ENCODE measurements around the gene UFM1. TPM values are rescaled to one million over a fixed set of nuclear protein-coding genes. Genes with fewer than 3 reads are reported as not detected.

The UFM1 gene
- total RNA-seq, 2 donors from 2014 or later = 76.5 to 81.0 TPM

- Mint-ChIP-seq H3K27me3 (peaks cover 24% of the 10 kb centered on the region), H3K4me3 (no peak overlapping the region), H3K4me1 (no peaks in the 10 kb centered on the region), H3K27ac (no peak overlapping the region), H3K36me3 (ENCODE audit: low read depth) (no peaks in the 10 kb centered on the region)
- no peaks in the 10 kb centered on the region for H3K9me3 ChIP-seq (ENCODE audit: control insufficient read depth, low read length, poor library complexity, severe bottlenecking)
- ATAC-seq (no peak), DNase-seq (no peak)
Measured at GRCh38 chr13:38376546-38376945, 26.9 kb downstream of the UFM1 start.

- ATAC-seq = no peak
Measured at GRCh38 chr13:38381890-38382289, 32.2 kb downstream of the UFM1 start.

DNA sequence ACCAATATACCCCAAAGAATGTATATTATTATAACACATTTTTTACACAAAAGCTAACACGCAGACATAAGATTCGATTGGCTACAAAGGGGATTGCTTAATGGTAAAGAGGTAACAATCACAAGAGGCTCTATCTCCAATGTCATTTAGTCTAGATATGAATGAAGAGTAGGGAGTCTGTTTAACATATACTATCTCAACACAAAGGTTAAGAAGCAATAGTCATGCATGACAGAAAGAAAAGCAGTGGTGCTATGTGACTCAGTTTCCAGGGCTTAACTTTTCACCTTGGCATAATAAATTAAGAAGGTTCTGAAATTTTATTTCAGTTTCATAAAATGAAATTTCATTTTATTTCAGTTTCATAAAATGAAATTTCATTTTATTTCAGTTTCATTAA is 33.3 kb downstream of the UFM1 start:
- Mint-ChIP-seq H3K4me3 (no peak overlapping the region), H3K27ac (no peak overlapping the region), H3K4me1 (no peaks in the 10 kb centered on the region), H3K36me3 (ENCODE audit: low read depth) (no peaks in the 10 kb centered on the region), H3K27me3 (peaks cover 11% of the 10 kb centered on the region)
- DNase-seq (no peak), ATAC-seq (no peak)
- H3K9me3 ChIP-seq (ENCODE audit: control insufficient read depth, low read length, poor library complexity, severe bottlenecking) = no peaks in the 10 kb centered on the region

More at GRCh38 chr13:38381890-38382289, 32.2 kb downstream of the UFM1 start:
- Mint-ChIP-seq H3K27me3 (peaks cover 12% of the 10 kb centered on the region), H3K4me3 (no peak overlapping the region), H3K4me1 (no peaks in the 10 kb centered on the region), H3K27ac (no peak overlapping the region), H3K36me3 (ENCODE audit: low read depth) (no peaks in the 10 kb centered on the region)
- no peaks in the 10 kb centered on the region for H3K9me3 ChIP-seq (ENCODE audit: control insufficient read depth, low read length, poor library complexity, severe bottlenecking)
- DNase-seq = no peak

GRCh38 chr13:38384171-38384570 is 34.5 kb downstream of the UFM1 start:
- Mint-ChIP-seq H3K27me3 (peaks cover 7% of the 10 kb centered on the region), H3K27ac (no peak overlapping the region), H3K36me3 (ENCODE audit: low read depth) (no peaks in the 10 kb centered on the region), H3K4me3 (no peak overlapping the region), H3K4me1 (no peaks in the 10 kb centered on the region)
- H3K9me3 ChIP-seq (ENCODE audit: control insufficient read depth, low read length, poor library complexity, severe bottlenecking) = no peaks in the 10 kb centered on the region
- no peak for ATAC-seq
- no peak for DNase-seq

DNA sequence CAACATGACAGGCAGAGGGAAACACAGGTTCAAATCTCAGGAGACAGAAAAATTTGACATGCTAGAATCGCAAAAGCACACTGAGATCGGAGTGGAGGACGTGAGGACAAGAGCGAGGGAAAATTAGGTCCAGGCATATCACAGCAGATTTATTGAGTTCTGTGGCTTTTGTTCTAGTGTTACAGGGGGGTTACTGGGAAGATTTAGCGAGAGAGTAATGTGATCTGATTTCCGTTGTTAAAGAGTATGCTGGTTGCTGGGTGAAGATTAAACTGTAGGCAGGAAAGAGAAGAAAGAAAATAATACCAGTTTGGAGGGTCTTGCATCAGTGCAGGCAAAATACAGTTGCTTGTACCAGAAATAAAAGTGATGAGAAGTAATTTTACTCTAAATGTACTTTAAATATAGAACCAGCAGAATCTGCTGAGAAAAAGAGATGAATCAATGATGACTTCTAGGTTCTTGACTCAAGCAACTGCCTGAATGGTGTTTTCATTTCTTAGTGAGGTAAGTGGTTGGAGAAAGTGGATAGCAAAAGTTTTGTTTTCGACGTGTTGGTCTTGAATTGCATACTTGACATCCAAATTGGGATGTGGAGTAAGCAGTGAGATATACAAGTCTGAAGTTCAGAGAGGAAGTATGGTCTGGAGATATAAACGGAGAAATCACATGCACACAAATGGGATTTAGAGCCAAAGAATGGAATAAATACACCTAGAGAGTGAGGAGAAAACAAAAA is 35.7 kb downstream of the UFM1 start:
- ATAC-seq (no peak), DNase-seq (no peak)
- Mint-ChIP-seq H3K4me1 (no peaks in the 10 kb centered on the region), H3K4me3 (no peak overlapping the region), H3K36me3 (ENCODE audit: low read depth) (no peaks in the 10 kb centered on the region), H3K27me3 (peaks cover 7% of the 10 kb centered on the region), H3K27ac (no peak overlapping the region)
- no peaks in the 10 kb centered on the region for H3K9me3 ChIP-seq (ENCODE audit: control insufficient read depth, low read length, poor library complexity, severe bottlenecking)

DNA sequence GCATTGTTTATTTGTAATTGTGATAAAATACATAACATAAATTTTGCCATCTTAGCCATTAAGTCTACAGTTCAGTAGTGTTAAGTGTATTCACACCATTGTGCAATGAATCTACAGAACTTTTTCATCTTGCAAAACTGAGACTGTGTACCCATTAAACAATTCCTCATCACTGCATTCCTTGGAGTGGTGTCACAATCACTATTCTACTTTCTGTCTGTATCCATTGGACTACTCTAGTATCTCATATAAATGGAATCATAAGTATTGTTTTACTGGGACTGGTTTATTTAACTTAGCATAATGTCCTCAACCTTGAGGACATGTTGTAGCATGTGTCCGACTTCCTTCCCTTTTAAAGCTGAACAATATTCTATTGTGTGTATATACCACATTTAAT is 36.8 kb downstream of the UFM1 start:
- H3K4me3 Mint-ChIP-seq = no peak overlapping the region
- H3K36me3 Mint-ChIP-seq (ENCODE audit: low read depth) = no peaks in the 10 kb centered on the region
- no peak overlapping the region for H3K27ac Mint-ChIP-seq
- ATAC-seq (no peak), DNase-seq (no peak)
- no peaks in the 10 kb centered on the region for H3K9me3 ChIP-seq (ENCODE audit: control insufficient read depth, low read length, poor library complexity, severe bottlenecking)
- H3K4me1 Mint-ChIP-seq = no peaks in the 10 kb centered on the region
- H3K27me3 Mint-ChIP-seq = peaks cover 7% of the 10 kb centered on the region

GRCh38 chr13:38391341-38391740 is 41.7 kb downstream of the UFM1 start:
- Mint-ChIP-seq H3K36me3 (ENCODE audit: low read depth) (no peaks in the 10 kb centered on the region), H3K27me3 (peaks cover 7% of the 10 kb centered on the region), H3K27ac (no peak overlapping the region), H3K4me1 (no peaks in the 10 kb centered on the region), H3K4me3 (no peak overlapping the region)
- no peak for ATAC-seq
- DNase-seq = no peak
- H3K9me3 ChIP-seq (ENCODE audit: control insufficient read depth, low read length, poor library complexity, severe bottlenecking) = no peaks in the 10 kb centered on the region

DNA sequence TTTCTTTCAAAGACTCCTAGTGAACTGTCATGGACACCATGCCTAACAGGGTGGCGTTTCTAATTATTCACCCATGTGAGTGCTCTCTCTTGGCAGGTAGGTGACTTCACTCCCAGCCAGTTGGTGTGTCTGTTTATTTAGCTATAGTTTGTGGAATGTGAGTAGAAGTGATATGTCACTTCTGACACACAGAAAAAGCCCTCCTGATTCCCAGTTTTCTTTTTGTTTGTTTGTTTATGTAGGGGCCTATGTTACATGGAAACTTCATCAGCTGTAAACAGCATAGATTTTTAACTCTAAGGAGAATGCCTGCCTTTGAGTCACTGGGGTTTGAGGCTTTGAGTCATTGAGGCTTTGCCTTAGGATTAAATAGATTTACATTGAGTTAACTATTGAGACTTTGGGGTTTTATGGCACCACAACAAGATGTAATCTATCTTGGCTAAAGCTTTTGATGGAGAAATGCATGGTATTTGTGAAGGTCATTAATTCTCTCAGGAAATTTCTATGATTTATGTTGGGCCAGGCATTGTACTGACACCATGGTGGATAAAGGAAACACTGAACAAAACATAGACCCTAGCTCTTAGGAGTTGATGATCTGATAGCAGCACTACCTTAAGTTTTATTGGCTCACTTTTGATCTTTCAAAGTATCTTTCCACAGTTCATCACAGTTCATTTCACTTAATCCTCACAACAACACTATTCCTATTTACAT is 45.3 kb downstream of the UFM1 start:
- ATAC-seq (no peak), DNase-seq (no peak)
- H3K9me3 ChIP-seq (ENCODE audit: control insufficient read depth, low read length, poor library complexity, severe bottlenecking) = no peaks in the 10 kb centered on the region
- Mint-ChIP-seq H3K4me3 (no peak overlapping the region), H3K36me3 (ENCODE audit: low read depth) (no peaks in the 10 kb centered on the region), H3K27me3 (peaks cover 7% of the 10 kb centered on the region), H3K4me1 (no peaks in the 10 kb centered on the region), H3K27ac (no peak overlapping the region)

DNA sequence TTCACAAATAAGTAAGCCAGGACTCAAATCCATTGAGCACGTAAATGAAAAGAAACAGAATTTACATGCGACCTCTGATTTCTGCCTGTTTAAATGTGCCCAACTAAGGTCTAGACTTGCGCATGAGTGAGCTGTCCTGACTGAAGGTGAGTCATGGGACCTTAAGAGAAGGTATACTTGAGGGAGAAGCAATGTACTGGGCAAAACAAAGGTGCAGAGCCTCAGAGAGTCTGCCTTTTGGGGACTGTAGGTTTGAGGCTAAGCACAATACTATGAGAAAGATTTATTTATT is 45.8 kb downstream of the UFM1 start:
- Mint-ChIP-seq H3K4me3 (no peak overlapping the region), H3K36me3 (ENCODE audit: low read depth) (no peaks in the 10 kb centered on the region), H3K27ac (no peak overlapping the region), H3K4me1 (no peaks in the 10 kb centered on the region), H3K27me3 (peaks cover 7% of the 10 kb centered on the region)
- ATAC-seq (no peak), DNase-seq (no peak)
- no peaks in the 10 kb centered on the region for H3K9me3 ChIP-seq (ENCODE audit: control insufficient read depth, low read length, poor library complexity, severe bottlenecking)

DNA sequence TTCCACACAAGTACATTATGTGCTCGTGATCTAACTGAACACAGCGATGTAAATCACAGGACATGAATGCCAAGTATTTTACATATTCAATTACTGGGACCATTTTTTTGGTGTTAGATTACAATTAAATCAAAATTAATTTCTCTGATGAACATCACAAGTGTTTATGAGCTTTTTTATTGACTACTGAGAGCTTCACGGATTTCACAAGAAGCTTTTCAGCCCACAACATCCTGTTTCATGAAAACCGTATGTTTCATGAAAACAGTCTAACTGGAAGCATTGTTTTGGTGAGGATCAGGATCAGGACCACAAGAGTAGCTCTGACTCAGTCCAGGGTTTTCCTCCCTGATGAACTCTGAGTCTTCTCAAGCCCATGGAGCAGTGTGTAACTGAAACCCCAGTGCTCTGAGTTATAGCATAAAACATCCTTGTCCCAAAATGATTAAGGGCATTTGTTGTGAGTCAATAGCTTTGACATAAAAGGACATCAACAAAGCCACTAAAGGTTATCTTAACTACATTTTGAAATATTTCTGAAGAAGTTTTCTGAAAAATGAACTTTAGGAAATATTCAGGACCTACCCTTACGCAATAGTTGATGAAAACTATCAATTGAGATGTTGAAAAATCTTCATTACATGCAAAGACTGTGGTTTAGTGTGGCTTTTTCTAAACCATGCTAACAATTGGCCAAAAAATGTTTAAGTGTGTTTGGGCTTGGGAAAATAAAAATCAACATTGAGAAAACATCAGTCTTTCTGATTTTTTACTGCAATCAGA is 49.3 kb downstream of the UFM1 start:
- no peaks in the 10 kb centered on the region for H3K9me3 ChIP-seq (ENCODE audit: control insufficient read depth, low read length, poor library complexity, severe bottlenecking)
- Mint-ChIP-seq H3K36me3 (ENCODE audit: low read depth) (no peaks in the 10 kb centered on the region), H3K4me3 (no peak overlapping the region), H3K27me3 (peaks cover 7% of the 10 kb centered on the region), H3K27ac (no peak overlapping the region), H3K4me1 (no peaks in the 10 kb centered on the region)
- no peak for DNase-seq
- ATAC-seq = no peak

DNA sequence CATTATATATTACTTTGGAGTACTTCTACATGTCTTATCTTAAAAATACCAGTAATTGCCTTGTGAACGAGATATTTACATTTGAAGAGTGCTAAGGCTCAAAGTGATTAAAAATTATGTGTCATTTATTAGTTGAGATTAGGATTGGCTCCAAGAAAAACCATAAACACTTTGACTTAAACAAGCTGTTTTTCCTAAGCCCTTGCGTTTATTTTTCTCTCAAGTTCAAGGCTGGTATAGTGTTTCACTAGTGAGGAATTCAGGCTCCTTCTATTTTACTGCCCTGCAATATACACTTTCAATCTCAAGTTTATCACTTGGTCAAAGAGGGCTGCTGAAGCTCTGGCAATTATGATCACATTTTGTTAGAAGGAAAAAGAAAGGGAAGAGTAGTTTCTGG is 49.9 kb downstream of the UFM1 start:
- ATAC-seq (no peak), DNase-seq (no peak)
- peaks cover 12% of the 10 kb centered on the region for H3K27me3 Mint-ChIP-seq
- no peaks in the 10 kb centered on the region for H3K9me3 ChIP-seq (ENCODE audit: control insufficient read depth, low read length, poor library complexity, severe bottlenecking)
- no peaks in the 10 kb centered on the region for H3K4me1 Mint-ChIP-seq
- no peak overlapping the region for H3K4me3 Mint-ChIP-seq
- no peaks in the 10 kb centered on the region for H3K36me3 Mint-ChIP-seq (ENCODE audit: low read depth)
- H3K27ac Mint-ChIP-seq = no peak overlapping the region

DNA sequence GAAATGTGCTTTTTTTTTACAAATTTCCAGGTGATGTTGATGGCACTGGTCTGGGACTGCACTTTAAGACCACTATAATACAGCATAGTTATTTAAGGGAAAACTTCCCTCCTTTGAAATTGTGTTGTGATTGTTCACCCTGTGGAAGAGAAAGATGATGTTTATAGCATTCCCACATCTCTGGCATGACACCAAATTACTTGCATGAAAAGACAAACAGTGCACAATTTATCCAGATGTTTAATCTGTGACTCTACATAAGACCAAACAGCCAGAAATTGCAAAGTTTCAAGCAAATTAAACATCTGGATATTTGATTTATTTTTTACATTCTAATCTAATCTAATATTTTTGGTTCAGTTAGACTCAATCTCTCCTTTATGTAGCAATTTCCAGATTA is 51.6 kb downstream of the UFM1 start:
- Mint-ChIP-seq H3K27ac (no peak overlapping the region), H3K27me3 (peaks cover 10% of the 10 kb centered on the region), H3K36me3 (ENCODE audit: low read depth) (no peaks in the 10 kb centered on the region), H3K4me3 (no peak overlapping the region), H3K4me1 (no peaks in the 10 kb centered on the region)
- ATAC-seq (no peak), DNase-seq (no peak)
- no peaks in the 10 kb centered on the region for H3K9me3 ChIP-seq (ENCODE audit: control insufficient read depth, low read length, poor library complexity, severe bottlenecking)

DNA sequence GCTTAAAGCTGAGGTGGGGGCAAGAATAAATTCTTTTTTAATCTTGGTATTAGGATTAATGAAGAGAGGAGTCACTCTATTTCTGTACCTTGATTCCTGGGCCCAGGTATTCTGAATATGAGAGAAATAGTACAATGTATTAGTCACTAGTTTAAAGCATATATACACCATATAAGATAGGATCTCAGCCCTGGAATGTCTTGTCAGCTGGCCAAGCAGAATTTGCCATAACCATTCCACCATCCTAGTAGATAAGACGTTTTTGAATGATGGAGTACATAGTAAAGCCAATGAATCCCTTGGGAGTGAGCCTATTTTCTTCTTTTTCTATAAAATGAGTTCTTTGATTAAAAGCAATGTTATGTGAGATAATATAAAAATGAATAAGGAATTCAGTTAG is 55.6 kb downstream of the UFM1 start:
- no peaks in the 10 kb centered on the region for H3K4me1 Mint-ChIP-seq
- H3K27ac Mint-ChIP-seq = no peak overlapping the region
- no peak for ATAC-seq
- H3K4me3 Mint-ChIP-seq = no peak overlapping the region
- H3K27me3 Mint-ChIP-seq = peaks cover 24% of the 10 kb centered on the region
- no peaks in the 10 kb centered on the region for H3K9me3 ChIP-seq (ENCODE audit: control insufficient read depth, low read length, poor library complexity, severe bottlenecking)
- no peaks in the 10 kb centered on the region for H3K36me3 Mint-ChIP-seq (ENCODE audit: low read depth)
- no peak for DNase-seq

Data from T-helper 17 cell (primary cell).